Kidney (tissue), 14 donors: ENCODE results near the gene ICE2. TPM values are rescaled to one million over a fixed set of nuclear protein-coding genes. Genes with fewer than 3 reads are reported as not detected.

Experiments used
- DNase-seq, 5 donors: peaks; one replicate each; pipeline ENCODE4 v3.0.0-alpha.2; 2013 to 2020
- FAIRE-seq: peaks from 2 replicates; lab custom pipeline; 2012; peaks lifted over from hg19 to GRCh38; lab: Jason Lieb, UNC
- H3K27ac ChIP-seq, 2 donors: one replicate each; pipeline ENCODE4 v1.7.0; 2013; ENCODE audit warnings: low read depth in 2 of 2, low read length in 2 of 2, inconsistent platforms in 1 of 2
- H3K27me3 ChIP-seq: one replicate; pipeline ENCODE4 v1.7.1; 2013; ENCODE audit warnings: low read length, inconsistent platforms; ENCODE audit not compliant: control insufficient read depth, insufficient read depth
- H3K36me3 ChIP-seq, 3 donors: one replicate each; pipeline versions ENCODE4 v1.7.0 to v1.7.1; 2013; ENCODE audit warnings: low read length in 3 of 3, control low read depth in 1 of 3, inconsistent platforms in 1 of 3; ENCODE audit not compliant: insufficient read depth in 3 of 3, control insufficient read depth in 2 of 3
- H3K4me1 ChIP-seq, 3 donors: one replicate each; pipeline versions ENCODE4 v1.7.0 to v1.7.1; 2013; ENCODE audit warnings: low read length in 3 of 3, inconsistent platforms in 1 of 3, low read depth in 1 of 3; ENCODE audit not compliant: control insufficient read depth in 2 of 3, insufficient read depth in 2 of 3
- H3K4me3 ChIP-seq, 3 donors: one replicate each; pipeline versions ENCODE4 v1.7.0 to v1.8.1; 2013; ENCODE audit warnings: low read length in 3 of 3, control low read depth in 1 of 3, inconsistent platforms in 1 of 3
- H3K9ac ChIP-seq, 3 donors: one replicate each; pipeline versions ENCODE4 v1.7.0 to v1.7.1; 2013; ENCODE audit warnings: low read length in 3 of 3, control low read depth in 1 of 3, inconsistent platforms in 1 of 3
- H3K9me3 ChIP-seq, 3 donors: one replicate each; pipeline versions ENCODE4 v1.7.0 to v1.7.1; 2013; ENCODE audit warnings: low read length in 3 of 3, control low read depth in 1 of 3, inconsistent platforms in 1 of 3; ENCODE audit not compliant: control insufficient read depth in 2 of 3, insufficient read depth in 1 of 3
- intact Hi-C: fragments of 100-400 bp; cut with DNase I; formaldehyde crosslinking; loops from one replicate; pipeline ENCODE4 v1.11.1; 2022
- polyA plus RNA-seq: library from polyadenylated mRNA; stranded (reverse); fragments of 350-450 nt; fragmentation: Illumina TruSeq; extraction: RNeasy Lipid Tissue Mini Kit (QIAGEN cat#74804); gene quantifications from one replicate; pipeline ENCODE4 v1.2.3, GENCODE V29; 2014; ENCODE audit warnings: low read depth, low replicate concordance; ENCODE audit not compliant: insufficient read depth
- total RNA-seq: library from RNA; stranded (reverse); fragmentation: NEBNext Ultra II Directional; extraction: Animal tissue kit (Norgen Biotek cat#: 25700); gene quantifications from one replicate; pipeline ENCODE4 v1.2.1, GENCODE V29; 2021
- TF ChIP-seq, protein P1 (sequence below): IDR thresholded peaks from 3 replicates; pipeline ENCODE4 v1.5.1; 2012; ENCODE audit warnings: mild to moderate bottlenecking, moderate library complexity, borderline replicate concordance; ENCODE audit not compliant: insufficient read depth; ENCODE audit errors: extremely low read depth
- donor health status: control.
- donor health status: control.
- donor health status: control.
- donor health status: control.
- donor health status: control.
- donor health status: DM: yes; HTN: yes; CAD: no.
- donor health status: Normal renal cell carcinoma (clear cell type).

ICE2 gene
- total and polyA plus RNA-seq, 2 donors from 2014 or later = 16.4 to 61.4 TPM

DNA sequence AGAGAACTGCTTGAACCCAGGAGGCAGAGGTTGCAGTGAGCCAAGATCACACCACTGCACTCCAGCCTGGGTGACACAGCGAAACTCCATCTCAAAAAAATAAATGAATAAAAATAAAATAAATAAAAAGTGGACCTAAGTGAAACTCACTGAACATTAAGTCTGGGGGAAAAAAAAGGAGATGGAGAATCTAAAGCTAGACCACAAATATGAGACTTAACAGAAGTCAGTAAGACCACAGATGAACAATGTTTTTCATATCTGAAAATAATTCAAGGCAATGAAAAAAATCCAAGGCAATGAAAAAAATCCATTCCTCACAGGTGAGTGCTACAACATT, 99.8 kb downstream of the ICE2 start:
- Histone ChIP-seq H3K9me3 (no peaks in the 10 kb centered on the region), H3K4me3 (no peak overlapping the region), H3K36me3 (peaks cover 3 to 7% (median 5%) of the 10 kb centered on the region in 3 donors), H3K9ac (no peak overlapping the region), H3K27ac (no peak overlapping the region), H3K4me1 (peaks cover 0 to 3% (median 0%) of the 10 kb centered on the region in 3 donors), H3K27me3 (no peaks in the 10 kb centered on the region)
- TF ChIP-seq, protein P1, sequence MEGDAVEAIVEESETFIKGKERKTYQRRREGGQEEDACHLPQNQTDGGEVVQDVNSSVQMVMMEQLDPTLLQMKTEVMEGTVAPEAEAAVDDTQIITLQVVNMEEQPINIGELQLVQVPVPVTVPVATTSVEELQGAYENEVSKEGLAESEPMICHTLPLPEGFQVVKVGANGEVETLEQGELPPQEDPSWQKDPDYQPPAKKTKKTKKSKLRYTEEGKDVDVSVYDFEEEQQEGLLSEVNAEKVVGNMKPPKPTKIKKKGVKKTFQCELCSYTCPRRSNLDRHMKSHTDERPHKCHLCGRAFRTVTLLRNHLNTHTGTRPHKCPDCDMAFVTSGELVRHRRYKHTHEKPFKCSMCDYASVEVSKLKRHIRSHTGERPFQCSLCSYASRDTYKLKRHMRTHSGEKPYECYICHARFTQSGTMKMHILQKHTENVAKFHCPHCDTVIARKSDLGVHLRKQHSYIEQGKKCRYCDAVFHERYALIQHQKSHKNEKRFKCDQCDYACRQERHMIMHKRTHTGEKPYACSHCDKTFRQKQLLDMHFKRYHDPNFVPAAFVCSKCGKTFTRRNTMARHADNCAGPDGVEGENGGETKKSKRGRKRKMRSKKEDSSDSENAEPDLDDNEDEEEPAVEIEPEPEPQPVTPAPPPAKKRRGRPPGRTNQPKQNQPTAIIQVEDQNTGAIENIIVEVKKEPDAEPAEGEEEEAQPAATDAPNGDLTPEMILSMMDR = no peak
- intact Hi-C loops = no loop called here
- FAIRE-seq = no peak
- no peak for DNase-seq

- Histone ChIP-seq H3K36me3 (peaks cover 3 to 7% (median 7%) of the 10 kb centered on the region in 3 donors), H3K4me1 (peaks cover 0 to 3% (median 3%) of the 10 kb centered on the region in 3 donors), H3K27ac (no peak overlapping the region), H3K4me3 (no peak overlapping the region), H3K27me3 (no peaks in the 10 kb centered on the region), H3K9me3 (no peaks in the 10 kb centered on the region), H3K9ac (no peak overlapping the region)
- TF ChIP-seq, protein P1 = no peak
- intact Hi-C loops = no loop called here
- DNase-seq (no peak), FAIRE-seq (no peak)
Observed at GRCh38 chr15:60376677-60377095, 102.3 kb downstream of the ICE2 start.

- H3K4me3 ChIP-seq = no peak overlapping the region
- FAIRE-seq (no peak), DNase-seq (no peak)
- intact Hi-C loops = no loop called here
- no peaks in the 10 kb centered on the region for H3K27me3 ChIP-seq
- no peak overlapping the region for H3K27ac ChIP-seq
- peaks cover 3 to 7% (median 5%) of the 10 kb centered on the region in 3 donors for H3K36me3 ChIP-seq
- H3K9me3 ChIP-seq = no peaks in the 10 kb centered on the region
- TF ChIP-seq, protein P1 = no peak
- H3K4me1 ChIP-seq = peaks cover 2 to 13% (median 3%) of the 10 kb centered on the region in 3 donors
- H3K9ac ChIP-seq = no peak overlapping the region
Observed at GRCh38 chr15:60375306-60375705, 103.6 kb downstream of the ICE2 start.

DNA sequence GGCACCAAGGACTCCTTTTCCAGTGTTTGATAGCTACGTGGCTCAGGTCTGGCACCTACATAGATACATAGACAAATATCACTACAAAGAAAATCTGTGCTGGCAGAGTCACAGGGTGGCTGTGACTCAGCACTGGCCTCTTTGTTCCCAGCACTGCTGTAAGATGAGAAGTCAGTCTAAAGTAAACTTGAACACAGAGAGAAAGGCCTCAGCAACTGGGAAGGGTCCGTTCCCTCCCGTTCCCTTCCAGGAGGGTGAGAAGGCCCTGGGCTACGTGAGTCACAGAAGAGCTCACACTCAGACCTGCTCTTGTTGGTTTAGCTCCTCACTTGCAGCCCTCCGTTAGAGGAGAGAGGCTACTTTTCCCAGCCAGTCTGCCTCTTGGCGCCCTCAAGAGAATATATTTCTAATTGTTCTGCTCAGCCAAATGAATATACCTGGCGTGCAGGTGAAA, 104.3 kb downstream of the ICE2 start:
- no peak overlapping the region for H3K4me3 ChIP-seq
- peak overlapping the region in 1 of 3 donors; percentile 23 for H3K9ac ChIP-seq
- no peak for FAIRE-seq
- H3K27me3 ChIP-seq = no peaks in the 10 kb centered on the region
- peak in 4 of 5 donors; percentile 54 to 80 (median 55) for DNase-seq
- no peaks in the 10 kb centered on the region for H3K9me3 ChIP-seq
- peaks cover 0 to 13% (median 5%) of the 10 kb centered on the region in 3 donors for H3K4me1 ChIP-seq
- no peak overlapping the region for H3K27ac ChIP-seq
- TF ChIP-seq, protein P1 = no peak
- peaks cover 2 to 7% (median 3%) of the 10 kb centered on the region in 3 donors for H3K36me3 ChIP-seq
- intact Hi-C loops = no loop called here
